H1 (cell line): ENCODE data around the gene LAT. TPM values are rescaled to one million over a fixed set of nuclear protein-coding genes. Genes with fewer than 3 reads are reported as not detected.

Experiments
- polyA plus RNA-seq, 7 experiments: library from polyadenylated mRNA; depleted of rRNA in 3 of 7; stranded (reverse) in 5 of 7; unstranded in 2 of 7; fragments of >200 nt in 5 of 7; fragments of 200-250 nt in 2 of 7; gene quantifications; 1 replicate in 5 of 7; 2 replicates in 1 of 7; 4 replicates in 1 of 7; pipeline versions ENCODE4 v1.2.1 to v1.2.3, GENCODE V29; 2011 to 2013; ENCODE audit warnings: missing spikeins in 2 of 7, mixed read lengths in 2 of 7
- total RNA-seq: library from RNA; stranded (reverse); fragmentation: NEBNext Ultra II Directional; extraction: Animal tissue kit (Norgen Biotek cat#: 25700); gene quantifications from 2 replicates; pipeline ENCODE4 v1.2.1, GENCODE V29; 2021
- TF ChIP-seq, protein P1 (sequence below): IDR thresholded peaks from 2 replicates; pipeline ENCODE4 v1.6.1; 2012; ENCODE audit warnings: inconsistent platforms

Gene LAT
- total and polyA plus RNA-seq, 2 of the 8 experiments (the other 6 are each of a cell fraction or from before 2014, with no cell fraction given) = 2.7 to 3.4 TPM

GRCh38 chr16:28999577-28999976, 14.7 kb downstream of the LAT start (continued):
- TF ChIP-seq, protein P1, sequence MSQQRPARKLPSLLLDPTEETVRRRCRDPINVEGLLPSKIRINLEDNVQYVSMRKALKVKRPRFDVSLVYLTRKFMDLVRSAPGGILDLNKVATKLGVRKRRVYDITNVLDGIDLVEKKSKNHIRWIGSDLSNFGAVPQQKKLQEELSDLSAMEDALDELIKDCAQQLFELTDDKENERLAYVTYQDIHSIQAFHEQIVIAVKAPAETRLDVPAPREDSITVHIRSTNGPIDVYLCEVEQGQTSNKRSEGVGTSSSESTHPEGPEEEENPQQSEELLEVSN = no peak
